ENCODE results near the gene PRDM5. TPM values are rescaled to one million over a fixed set of nuclear protein-coding genes. Genes with fewer than 3 reads are reported as not detected.

PRDM5 gene
- total and polyA plus RNA-seq, 2 donors from 2014 or later = 2.6 to 9.1 TPM

GRCh38 chr4:120830204-120830603 lies 92.3 kb downstream of the PRDM5 start:
- TF ChIP-seq, protein P1, sequence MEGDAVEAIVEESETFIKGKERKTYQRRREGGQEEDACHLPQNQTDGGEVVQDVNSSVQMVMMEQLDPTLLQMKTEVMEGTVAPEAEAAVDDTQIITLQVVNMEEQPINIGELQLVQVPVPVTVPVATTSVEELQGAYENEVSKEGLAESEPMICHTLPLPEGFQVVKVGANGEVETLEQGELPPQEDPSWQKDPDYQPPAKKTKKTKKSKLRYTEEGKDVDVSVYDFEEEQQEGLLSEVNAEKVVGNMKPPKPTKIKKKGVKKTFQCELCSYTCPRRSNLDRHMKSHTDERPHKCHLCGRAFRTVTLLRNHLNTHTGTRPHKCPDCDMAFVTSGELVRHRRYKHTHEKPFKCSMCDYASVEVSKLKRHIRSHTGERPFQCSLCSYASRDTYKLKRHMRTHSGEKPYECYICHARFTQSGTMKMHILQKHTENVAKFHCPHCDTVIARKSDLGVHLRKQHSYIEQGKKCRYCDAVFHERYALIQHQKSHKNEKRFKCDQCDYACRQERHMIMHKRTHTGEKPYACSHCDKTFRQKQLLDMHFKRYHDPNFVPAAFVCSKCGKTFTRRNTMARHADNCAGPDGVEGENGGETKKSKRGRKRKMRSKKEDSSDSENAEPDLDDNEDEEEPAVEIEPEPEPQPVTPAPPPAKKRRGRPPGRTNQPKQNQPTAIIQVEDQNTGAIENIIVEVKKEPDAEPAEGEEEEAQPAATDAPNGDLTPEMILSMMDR (IDR thresholded peaks at IDR 0.05; ENCODE audit: borderline replicate concordance, extremely low read depth, insufficient read depth) = no peak
- Histone ChIP-seq H3K27ac (ENCODE audit: low read depth in 2 of 2, low read length in 2 of 2) (no peak overlapping the region), H3K9me3 (ENCODE audit: control insufficient read depth in 2 of 3, insufficient read depth in 1 of 3, low read length in 3 of 3) (peaks cover 0 to 6% (median 0%) of the 10 kb centered on the region in 3 donors), H3K4me3 (ENCODE audit: low read length in 3 of 3) (no peak overlapping the region), H3K4me1 (ENCODE audit: control insufficient read depth in 2 of 3, insufficient read depth in 2 of 3, low read depth in 1 of 3, low read length in 3 of 3) (no peaks in the 10 kb centered on the region), H3K9ac (ENCODE audit: low read length in 3 of 3) (no peak overlapping the region), H3K27me3 (ENCODE audit: control insufficient read depth, insufficient read depth, low read length) (no peaks in the 10 kb centered on the region), H3K36me3 (ENCODE audit: control insufficient read depth in 2 of 3, insufficient read depth in 3 of 3, low read length in 3 of 3) (no peaks in the 10 kb centered on the region)
- DNase-seq (no peak), FAIRE-seq (no peak)
- intact Hi-C loops (cut with DNase I) = no loop called here

DNA sequence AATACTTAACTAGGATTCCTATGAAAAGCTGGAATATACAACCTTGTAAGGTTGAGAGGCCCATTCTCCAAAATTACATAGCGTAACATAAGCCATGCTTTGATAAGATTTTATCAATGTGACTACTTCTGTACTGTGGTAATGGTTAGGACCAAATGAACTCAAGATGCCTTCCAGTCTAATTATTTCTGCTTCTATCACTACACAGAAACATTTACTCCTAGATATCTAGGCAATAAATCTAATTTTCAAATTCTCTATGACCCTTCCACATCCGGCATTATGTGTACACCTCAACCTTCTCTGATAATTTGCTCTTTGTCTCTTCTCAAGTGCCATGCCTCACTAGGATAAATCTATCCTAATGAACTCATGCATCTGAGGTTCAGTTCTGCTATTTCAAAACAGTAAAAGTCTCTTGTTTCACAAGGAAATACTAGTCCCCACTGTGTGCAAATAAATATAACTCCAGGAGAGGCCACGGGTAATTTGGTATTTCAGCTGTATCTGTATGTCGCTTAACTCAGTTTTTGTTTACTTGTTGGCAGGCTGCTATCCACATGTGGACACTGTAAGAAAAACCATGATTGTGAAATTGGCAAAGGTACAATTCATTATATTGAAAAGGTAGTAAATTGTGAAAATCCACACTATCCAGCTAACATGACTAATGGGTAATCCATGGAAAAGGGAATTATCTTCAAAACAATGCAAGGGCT lies 93.3 kb downstream of the PRDM5 start:
- Histone ChIP-seq H3K4me3 (ENCODE audit: low read length in 3 of 3) (no peak overlapping the region), H3K9ac (ENCODE audit: low read length in 3 of 3) (no peak overlapping the region), H3K9me3 (ENCODE audit: control insufficient read depth in 2 of 3, insufficient read depth in 1 of 3, low read length in 3 of 3) (peaks cover 0 to 4% (median 0%) of the 10 kb centered on the region in 3 donors), H3K27me3 (ENCODE audit: control insufficient read depth, insufficient read depth, low read length) (no peaks in the 10 kb centered on the region), H3K4me1 (ENCODE audit: control insufficient read depth in 2 of 3, insufficient read depth in 2 of 3, low read depth in 1 of 3, low read length in 3 of 3) (no peaks in the 10 kb centered on the region), H3K36me3 (ENCODE audit: control insufficient read depth in 2 of 3, insufficient read depth in 3 of 3, low read length in 3 of 3) (no peaks in the 10 kb centered on the region), H3K27ac (ENCODE audit: low read depth in 2 of 2, low read length in 2 of 2) (no peak overlapping the region)
- DNase-seq = no peak
- intact Hi-C loops (cut with DNase I) = no loop called here
- TF ChIP-seq, protein P1 (IDR thresholded peaks at IDR 0.05; ENCODE audit: borderline replicate concordance, extremely low read depth, insufficient read depth) = no peak
- FAIRE-seq = no peak

DNA sequence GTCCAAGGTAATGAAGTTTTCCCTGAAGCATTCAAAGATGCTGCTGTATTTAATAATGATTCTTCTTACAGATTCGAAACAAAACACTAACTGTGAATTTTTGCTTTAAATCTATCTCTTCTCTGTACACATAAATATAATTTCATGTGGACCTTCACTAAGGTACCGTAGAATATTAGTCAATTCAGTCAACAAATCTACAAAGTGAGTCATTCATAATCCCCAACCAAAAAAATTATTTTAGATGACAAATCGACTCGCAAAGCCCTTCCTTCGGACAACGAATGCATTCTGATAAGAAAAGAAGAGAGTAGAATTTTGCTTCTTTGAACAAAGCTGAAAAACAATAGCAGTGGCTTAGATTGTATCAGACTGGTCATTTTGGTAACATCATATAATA lies 95.7 kb downstream of the PRDM5 start:
- Histone ChIP-seq H3K36me3 (ENCODE audit: control insufficient read depth in 2 of 3, insufficient read depth in 3 of 3, low read length in 3 of 3) (no peaks in the 10 kb centered on the region), H3K27ac (ENCODE audit: low read depth in 2 of 2, low read length in 2 of 2) (no peak overlapping the region), H3K9ac (ENCODE audit: low read length in 3 of 3) (no peak overlapping the region), H3K9me3 (ENCODE audit: control insufficient read depth in 2 of 3, insufficient read depth in 1 of 3, low read length in 3 of 3) (no peaks in the 10 kb centered on the region), H3K4me1 (ENCODE audit: control insufficient read depth in 2 of 3, insufficient read depth in 2 of 3, low read depth in 1 of 3, low read length in 3 of 3) (no peaks in the 10 kb centered on the region), H3K27me3 (ENCODE audit: control insufficient read depth, insufficient read depth, low read length) (no peaks in the 10 kb centered on the region), H3K4me3 (ENCODE audit: low read length in 3 of 3) (no peak overlapping the region)
- intact Hi-C loops (cut with DNase I) = no loop called here
- DNase-seq (no peak), FAIRE-seq (no peak)
- TF ChIP-seq, protein P1 (IDR thresholded peaks at IDR 0.05; ENCODE audit: borderline replicate concordance, extremely low read depth, insufficient read depth) = no peak
